OCI-LY3 (cell line): ENCODE results near the gene OR51G1.

ENCODE experiments used
- H2AFZ ChIP-seq: fragments of 200-600, 300-600 bp; shearing (Covaris generic); 2 replicates; pipeline ENCODE4 v1.6.0; 2014; ENCODE audit warnings: antibody characterized with exemption, low read depth, low read length
- H3K27ac ChIP-seq: fragments of 200-600, 300-600 bp; sonication (generic); 2 replicates; pipeline ENCODE4 v1.5.1; 2014; ENCODE audit warnings: mild to moderate bottlenecking, low read length, moderate library complexity, mixed read lengths
- H3K27me3 ChIP-seq: fragments of 200-600, 300-600 bp; sonication (generic); 2 replicates; pipeline ENCODE4 v1.6.1; 2014; ENCODE audit warnings: low read depth, low read length, mixed read lengths
- H3K36me3 ChIP-seq: fragments of 200-600, 300-600 bp; sonication (generic); replicated peaks from 2 replicates; pipeline ENCODE3; 2014; ENCODE audit warnings: low read depth, low read length, mixed read lengths
- H3K4me1 ChIP-seq: fragments of 300-600, 200-600 bp; sonication (generic); 2 replicates; pipeline ENCODE4 v1.6.1; 2014; ENCODE audit warnings: low read length, mixed read lengths
- H3K4me2 ChIP-seq: fragments of 200-600, 300-600 bp; sonication (generic); 2 replicates; pipeline ENCODE4 v1.6.1; 2014; ENCODE audit warnings: low read length, mixed read lengths
- H3K4me3 ChIP-seq: fragments of 300-600, 200-600 bp; sonication (generic); 2 replicates; pipeline ENCODE4 v1.5.1; 2014; ENCODE audit warnings: antibody characterized with exemption, mild to moderate bottlenecking, low read length, moderate library complexity
- H3K79me2 ChIP-seq: fragments of 300-600, 200-600 bp; shearing (Covaris generic); 2 replicates; pipeline ENCODE4 v1.6.1; 2014; ENCODE audit warnings: mild to moderate bottlenecking, low read length, mixed read lengths
- H3K9ac ChIP-seq: fragments of 300-600, 200-600 bp; shearing (Covaris generic); 2 replicates; pipeline ENCODE4 v1.6.0; 2014; ENCODE audit warnings: mild to moderate bottlenecking, low read length, moderate library complexity
- H3K9me3 ChIP-seq: fragments of 200-600, 300-600 bp; shearing (Covaris generic); 2 replicates; pipeline ENCODE4 v1.6.1; 2014; ENCODE audit warnings: low read length, mixed read lengths; ENCODE audit not compliant: insufficient read depth
- H4K20me1 ChIP-seq: fragments of 200-600, 300-600 bp; sonication (generic); 2 replicates; pipeline ENCODE4 v1.6.1; 2016; ENCODE audit warnings: low read length, mixed read lengths; ENCODE audit not compliant: insufficient read depth
- EZH2phosphoT487 ChIP-seq: fragments of 200-600 bp; shearing (Covaris generic); IDR thresholded peaks from 2 replicates; pipeline ENCODE4 v1.6.1; 2018; ENCODE audit warnings: antibody characterized with exemption, mixed run types, low read depth
- TF ChIP-seq, protein P1 (sequence below): fragments of 200-600, 300-600 bp; sonication (generic); IDR thresholded peaks from 2 replicates; pipeline ENCODE4 v1.5.1; 2014; ENCODE audit warnings: antibody characterized with exemption, low read length, low read depth

OR51G1 gene

GRCh38 chr11:4886186-4886585 lies 38.0 kb downstream of the OR51G1 start:
- Histone ChIP-seq H2AFZ (no peak overlapping the region), H3K79me2 (no peaks in the 10 kb centered on the region), H3K36me3 (no peaks in the 10 kb centered on the region), H3K9ac (no peak overlapping the region), H3K4me3 (no peak overlapping the region), H4K20me1 (no peaks in the 10 kb centered on the region), H3K27ac (no peak overlapping the region), H3K9me3 (no peaks in the 10 kb centered on the region), H3K27me3 (no peaks in the 10 kb centered on the region), H3K4me2 (no peak overlapping the region), H3K4me1 (no peaks in the 10 kb centered on the region)
- TF ChIP-seq, protein P1, sequence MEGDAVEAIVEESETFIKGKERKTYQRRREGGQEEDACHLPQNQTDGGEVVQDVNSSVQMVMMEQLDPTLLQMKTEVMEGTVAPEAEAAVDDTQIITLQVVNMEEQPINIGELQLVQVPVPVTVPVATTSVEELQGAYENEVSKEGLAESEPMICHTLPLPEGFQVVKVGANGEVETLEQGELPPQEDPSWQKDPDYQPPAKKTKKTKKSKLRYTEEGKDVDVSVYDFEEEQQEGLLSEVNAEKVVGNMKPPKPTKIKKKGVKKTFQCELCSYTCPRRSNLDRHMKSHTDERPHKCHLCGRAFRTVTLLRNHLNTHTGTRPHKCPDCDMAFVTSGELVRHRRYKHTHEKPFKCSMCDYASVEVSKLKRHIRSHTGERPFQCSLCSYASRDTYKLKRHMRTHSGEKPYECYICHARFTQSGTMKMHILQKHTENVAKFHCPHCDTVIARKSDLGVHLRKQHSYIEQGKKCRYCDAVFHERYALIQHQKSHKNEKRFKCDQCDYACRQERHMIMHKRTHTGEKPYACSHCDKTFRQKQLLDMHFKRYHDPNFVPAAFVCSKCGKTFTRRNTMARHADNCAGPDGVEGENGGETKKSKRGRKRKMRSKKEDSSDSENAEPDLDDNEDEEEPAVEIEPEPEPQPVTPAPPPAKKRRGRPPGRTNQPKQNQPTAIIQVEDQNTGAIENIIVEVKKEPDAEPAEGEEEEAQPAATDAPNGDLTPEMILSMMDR = no peak
- no peak for TF ChIP-seq EZH2phosphoT487

GRCh38 chr11:4884361-4884760 lies 39.8 kb downstream of the OR51G1 start:
- H3K4me1 ChIP-seq = no peaks in the 10 kb centered on the region
- no peaks in the 10 kb centered on the region for H4K20me1 ChIP-seq
- no peak for TF ChIP-seq EZH2phosphoT487
- TF ChIP-seq, protein P1 = no peak
- no peak overlapping the region for H3K4me3 ChIP-seq
- no peaks in the 10 kb centered on the region for H3K9me3 ChIP-seq
- H2AFZ ChIP-seq = no peak overlapping the region
- no peaks in the 10 kb centered on the region for H3K79me2 ChIP-seq
- no peaks in the 10 kb centered on the region for H3K36me3 ChIP-seq
- no peak overlapping the region for H3K9ac ChIP-seq
- no peaks in the 10 kb centered on the region for H3K27me3 ChIP-seq
- H3K4me2 ChIP-seq = no peak overlapping the region
- no peak overlapping the region for H3K27ac ChIP-seq

GRCh38 chr11:4882543-4882942 lies 41.6 kb downstream of the OR51G1 start:
- no peaks in the 10 kb centered on the region for H3K79me2 ChIP-seq
- no peaks in the 10 kb centered on the region for H4K20me1 ChIP-seq
- H2AFZ ChIP-seq = no peak overlapping the region
- H3K27me3 ChIP-seq = no peaks in the 10 kb centered on the region
- no peak overlapping the region for H3K9ac ChIP-seq
- no peaks in the 10 kb centered on the region for H3K36me3 ChIP-seq
- H3K4me2 ChIP-seq = no peak overlapping the region
- H3K4me1 ChIP-seq = no peaks in the 10 kb centered on the region
- no peaks in the 10 kb centered on the region for H3K9me3 ChIP-seq
- no peak overlapping the region for H3K27ac ChIP-seq
- H3K4me3 ChIP-seq = no peak overlapping the region
- TF ChIP-seq EZH2phosphoT487 = no peak
- TF ChIP-seq, protein P1 = no peak

GRCh38 chr11:4881860-4882500 lies 42.2 kb downstream of the OR51G1 start, which contains the start of gene OR51T1:
OR51T1 (plus strand) TSS chr11:4881900; CDS start chr11:4881900, 0 bp downstream.
- TF ChIP-seq EZH2phosphoT487 = no peak
- TF ChIP-seq, protein P1 = no peak
- Histone ChIP-seq H2AFZ (no peak within 1 kb of the TSS), H3K27me3 (no peaks in the 10 kb centered on the region), H3K79me2 (no peaks in the 10 kb centered on the region), H4K20me1 (no peaks in the 10 kb centered on the region), H3K4me2 (no peak within 1 kb of the TSS), H3K4me1 (no peaks in the 10 kb centered on the region), H3K9me3 (no peaks in the 10 kb centered on the region), H3K9ac (no peak within 1 kb of the TSS), H3K4me3 (no peak within 1 kb of the TSS), H3K36me3 (no peaks in the 10 kb centered on the region), H3K27ac (no peak within 1 kb of the TSS)
